K562 (cell line): ENCODE measurements around the gene HIVEP2. TPM values are rescaled to one million over a fixed set of nuclear protein-coding genes. Genes with fewer than 3 reads are reported as not detected.
A peak's percentile ranks its signal among the peaks of the same experiment; 100 is the strongest.

ENCODE experiments used
- DEAF1 ChIP-seq: fragments of 450-650 bp; formaldehyde crosslinking; IDR thresholded peaks from 2 replicates; pipeline ENCODE4 v1.4.0; 2020; ENCODE audit warnings: mild to moderate bottlenecking, moderate library complexity
- JUND ChIP-seq, 2 experiments: IDR thresholded peaks; 2 replicates in 1 of 2; 3 replicates in 1 of 2; pipeline ENCODE4 v1.6.1; 2011; ENCODE audit warnings: borderline replicate concordance in 2 of 2, low read depth in 2 of 2, low read length in 2 of 2, improper control_type of control experiment in 1 of 2, missing biosample characterization in 1 of 2, missing genetic modification characterization in 1 of 2, missing genetic modification reagents in 1 of 2
- MAZ ChIP-seq, 2 experiments: fragments of 450-650 bp in 1 of 2; sonication (generic) in 1 of 2; formaldehyde crosslinking; IDR thresholded peaks in 1 of 2; conservative IDR thresholded peaks in 1 of 2; 2 replicates each; pipeline versions ENCODE4 v1.4.0 to v1.5.0; 2020; ENCODE audit warnings: mild to moderate bottlenecking in 1 of 2, missing genetic modification reagents in 1 of 2
- MEF2D ChIP-seq: conservative IDR thresholded peaks from 2 replicates; pipeline ENCODE4 v1.6.1; 2016; ENCODE audit warnings: low read depth, missing genetic modification characterization, missing compliant biosample characterization
- NONO ChIP-seq, 2 experiments: fragments of 200-400 bp in 1 of 2; fragments of 450-650 bp in 1 of 2; formaldehyde crosslinking in 1 of 2; IDR thresholded peaks; 2 replicates each; pipeline ENCODE4 v1.6.1; 2017; ENCODE audit warnings: low read depth in 2 of 2, mild to moderate bottlenecking in 2 of 2, moderate library complexity in 2 of 2, low read length in 1 of 2
- RAD21 ChIP-seq, 2 experiments: fragments of 250-450 bp in 1 of 2; fragments of 450-650 bp in 1 of 2; sonication (Bioruptor Pico) in 1 of 2; formaldehyde crosslinking in 1 of 2; IDR thresholded peaks in 1 of 2; conservative IDR thresholded peaks in 1 of 2; 2 replicates each; pipeline versions ENCODE4 v1.4.0 to v1.8.0; 2020 to 2022; ENCODE audit warnings: mild to moderate bottlenecking in 2 of 2, moderate library complexity in 1 of 2
- ZBTB12 ChIP-seq: fragments of 250-450 bp; sonication (Bioruptor Pico); IDR thresholded peaks from 2 replicates; pipeline ENCODE4 v1.4.0; 2020
- ZNF23 ChIP-seq: fragments of 250-450 bp; sonication (Bioruptor Pico); IDR thresholded peaks from 2 replicates; pipeline ENCODE4 v1.4.0; 2020; ENCODE audit warnings: mild to moderate bottlenecking
- polyA plus RNA-seq, 8 experiments: library from polyadenylated mRNA; depleted of rRNA in 4 of 8; stranded (reverse) in 5 of 8; unstranded in 3 of 8; fragments of >200 nt; fragmentation: Nextera tagmentation in 2 of 8; fragmentation: Illumina TruSeq in 1 of 8; extraction: Ambion mirVana in 2 of 8; extraction: Trizol in 1 of 8; gene quantifications; 2 replicates each; pipeline versions ENCODE4 v1.2.1 to v1.2.3, GENCODE V29; 2011 to 2014; ENCODE audit warnings: inconsistent platforms in 1 of 8, missing spikeins in 1 of 8
- total RNA-seq, 7 experiments: library from RNA; depleted of rRNA in 6 of 7; stranded (reverse); fragments of >200 nt in 6 of 7; fragmentation: Illumina TruSeq in 2 of 7; extraction: Trizol in 2 of 7; gene quantifications; 2 replicates each; pipeline versions ENCODE4 v1.2.1 to v1.2.3, GENCODE V29; 2011 to 2021; ENCODE audit warnings: low replicate concordance in 1 of 7
- TF ChIP-seq, protein P1 (sequence below), 2 experiments: fragments of 450-650 bp in 1 of 2; sonication (generic) in 1 of 2; formaldehyde crosslinking in 1 of 2; IDR thresholded peaks; 2 replicates each; pipeline versions ENCODE4 v1.7.1 to v1.9.0; 2016 to 2022; ENCODE audit warnings: inconsistent platforms in 1 of 2, mild to moderate bottlenecking in 1 of 2, missing genetic modification reagents in 1 of 2
- TF ChIP-seq, protein P2 (sequence below), 2 experiments: fragments of 450-650 bp in 1 of 2; sonication (generic) in 1 of 2; formaldehyde crosslinking in 1 of 2; IDR thresholded peaks in 1 of 2; conservative IDR thresholded peaks in 1 of 2; 2 replicates each; pipeline versions ENCODE4 v1.6.1 to v1.8.1; 2016 to 2023; ENCODE audit warnings: mild to moderate bottlenecking in 2 of 2, moderate library complexity in 2 of 2, inconsistent platforms in 1 of 2, missing genetic modification reagents in 1 of 2

Gene HIVEP2
- total and polyA plus RNA-seq, 9 of the 15 experiments (the other 6 are each of a cell fraction or from before 2014, with no cell fraction given), result under 0.01 to 1.2 (median 0.31) TPM

DNA sequence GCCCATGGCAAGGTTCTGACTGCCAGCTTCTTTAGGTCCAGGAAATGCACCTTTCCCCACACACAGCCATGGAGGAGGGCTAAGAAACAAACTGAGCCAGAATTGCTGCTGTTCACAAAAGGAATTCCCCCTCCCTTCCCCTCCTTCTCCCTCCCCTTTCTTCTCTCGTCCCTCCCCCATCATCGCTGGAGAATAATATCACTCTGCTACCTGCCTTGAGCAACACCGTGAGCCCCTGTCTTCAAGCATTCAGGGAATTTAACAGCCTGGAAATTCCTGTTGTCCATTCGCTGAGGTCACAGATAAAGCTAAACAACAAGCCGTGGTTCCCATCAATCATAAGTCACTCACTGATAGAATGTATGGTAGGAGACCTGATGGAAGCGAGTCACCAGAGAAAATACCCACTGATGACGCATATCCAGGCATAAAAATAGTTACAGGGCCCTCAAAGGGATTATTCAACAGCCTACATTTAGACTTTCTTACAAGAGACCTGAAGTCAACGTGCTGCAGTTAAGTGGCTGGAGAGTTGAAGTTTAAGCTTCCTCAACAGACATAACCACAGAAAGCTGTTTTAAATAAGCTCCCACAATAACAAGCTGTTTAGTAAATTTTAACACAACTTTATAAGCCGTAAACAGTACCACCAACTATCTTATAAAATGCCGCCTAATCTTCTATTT is 59.7 kb downstream of the HIVEP2 start (continued):
- TF ChIP-seq DEAF1 (0 out of 2 replicates have a peak, but pooled peaks have one; percentile 23), NONO (IDR thresholded peaks at IDR 0.05; ENCODE audit: low read depth in 2 of 2, low read length in 1 of 2) (no peak), JUND (IDR thresholded peaks at IDR 0.05; ENCODE audit: borderline replicate concordance, low read depth, low read length) (peak; percentile 9; the same call in 1 of the 2 replicates), JUND (tag; IDR thresholded peaks at IDR 0.05; ENCODE audit: borderline replicate concordance, low read depth, low read length) (peak; percentile 67; the same call in 1 of the 3 replicates), MAZ (CRISPR knock-in tag; conservative IDR thresholded peaks at IDR 0.05 in 1 of 2, IDR thresholded peaks at IDR 0.05 in 1 of 2) (peak in 1 of 2 experiments; percentile 59; a peak in 1 of 4 replicates), RAD21 (CRISPR knock-in tag; conservative IDR thresholded peaks at IDR 0.05 in 1 of 2, IDR thresholded peaks at IDR 0.05 in 1 of 2) (peak in 1 of 2 experiments; percentile 25; a peak in 1 of 4 replicates), ZBTB12 (CRISPR knock-in tag) (peak; percentile 83), ZNF23 (CRISPR knock-in tag) (no peak), MEF2D (tag) (peak; percentile 98)
- TF ChIP-seq, protein P1, sequence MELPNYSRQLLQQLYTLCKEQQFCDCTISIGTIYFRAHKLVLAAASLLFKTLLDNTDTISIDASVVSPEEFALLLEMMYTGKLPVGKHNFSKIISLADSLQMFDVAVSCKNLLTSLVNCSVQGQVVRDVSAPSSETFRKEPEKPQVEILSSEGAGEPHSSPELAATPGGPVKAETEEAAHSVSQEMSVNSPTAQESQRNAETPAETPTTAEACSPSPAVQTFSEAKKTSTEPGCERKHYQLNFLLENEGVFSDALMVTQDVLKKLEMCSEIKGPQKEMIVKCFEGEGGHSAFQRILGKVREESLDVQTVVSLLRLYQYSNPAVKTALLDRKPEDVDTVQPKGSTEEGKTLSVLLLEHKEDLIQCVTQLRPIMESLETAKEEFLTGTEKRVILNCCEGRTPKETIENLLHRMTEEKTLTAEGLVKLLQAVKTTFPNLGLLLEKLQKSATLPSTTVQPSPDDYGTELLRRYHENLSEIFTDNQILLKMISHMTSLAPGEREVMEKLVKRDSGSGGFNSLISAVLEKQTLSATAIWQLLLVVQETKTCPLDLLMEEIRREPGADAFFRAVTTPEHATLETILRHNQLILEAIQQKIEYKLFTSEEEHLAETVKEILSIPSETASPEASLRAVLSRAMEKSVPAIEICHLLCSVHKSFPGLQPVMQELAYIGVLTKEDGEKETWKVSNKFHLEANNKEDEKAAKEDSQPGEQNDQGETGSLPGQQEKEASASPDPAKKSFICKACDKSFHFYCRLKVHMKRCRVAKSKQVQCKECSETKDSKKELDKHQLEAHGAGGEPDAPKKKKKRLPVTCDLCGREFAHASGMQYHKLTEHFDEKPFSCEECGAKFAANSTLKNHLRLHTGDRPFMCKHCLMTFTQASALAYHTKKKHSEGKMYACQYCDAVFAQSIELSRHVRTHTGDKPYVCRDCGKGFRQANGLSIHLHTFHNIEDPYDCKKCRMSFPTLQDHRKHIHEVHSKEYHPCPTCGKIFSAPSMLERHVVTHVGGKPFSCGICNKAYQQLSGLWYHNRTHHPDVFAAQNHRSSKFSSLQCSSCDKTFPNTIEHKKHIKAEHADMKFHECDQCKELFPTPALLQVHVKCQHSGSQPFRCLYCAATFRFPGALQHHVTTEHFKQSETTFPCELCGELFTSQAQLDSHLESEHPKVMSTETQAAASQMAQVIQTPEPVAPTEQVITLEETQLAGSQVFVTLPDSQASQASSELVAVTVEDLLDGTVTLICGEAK (IDR thresholded peaks at IDR 0.05), result peak; percentile 59; the same call in 1 of the 2 replicates
- TF ChIP-seq, protein P1 (CRISPR knock-in tag; IDR thresholded peaks at IDR 0.05), result no peak
- TF ChIP-seq, protein P2, sequence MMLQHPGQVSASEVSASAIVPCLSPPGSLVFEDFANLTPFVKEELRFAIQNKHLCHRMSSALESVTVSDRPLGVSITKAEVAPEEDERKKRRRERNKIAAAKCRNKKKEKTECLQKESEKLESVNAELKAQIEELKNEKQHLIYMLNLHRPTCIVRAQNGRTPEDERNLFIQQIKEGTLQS (IDR thresholded peaks at IDR 0.05), result peak; percentile 66
- TF ChIP-seq, protein P2 (CRISPR knock-in tag; conservative IDR thresholded peaks at IDR 0.05), result no peak
